DND-41 (cell line): Measurements from ENCODE around the gene ADAMTS3.

Experiments
- ATAC-seq: fragments of 200-7000 bp; cut with Tn5 transposase; 3 replicates; pipeline ENCODE4 v1.9.1; 2021; ENCODE audit warnings: low read depth; ENCODE audit not compliant: insufficient read depth
- DNase-seq: peaks from one replicate; pipeline ENCODE4 v3.0.0-alpha.2; 2020
- H2AFZ ChIP-seq: 2 replicates; pipeline ENCODE4 v1.6.0; 2012; ENCODE audit warnings: low read depth, low read length
- H3K27ac ChIP-seq: 2 replicates; pipeline ENCODE4 v1.5.1; 2012; ENCODE audit warnings: low read length, inconsistent platforms
- H3K27me3 ChIP-seq: fragments of 200-600 bp; sonication (generic); 2 replicates; pipeline ENCODE4 v1.6.0; 2012; ENCODE audit warnings: low read length, mild to moderate bottlenecking, inconsistent platforms; ENCODE audit not compliant: insufficient read depth, poor library complexity
- H3K36me3 ChIP-seq: 2 replicates; pipeline ENCODE4 v1.5.1; 2012; ENCODE audit warnings: low read length, inconsistent platforms; ENCODE audit not compliant: insufficient read depth
- H3K4me1 ChIP-seq: 2 replicates; pipeline ENCODE4 v1.5.1; 2012; ENCODE audit warnings: mild to moderate bottlenecking, low read length; ENCODE audit not compliant: insufficient read depth
- H3K4me2 ChIP-seq: 2 replicates; pipeline ENCODE4 v1.6.0; 2012; ENCODE audit warnings: mild to moderate bottlenecking, moderate library complexity, low read length, inconsistent platforms; ENCODE audit not compliant: insufficient read depth
- H3K4me3 ChIP-seq, 2 experiments: fragments of 200-600 bp in 1 of 2; shearing (Covaris generic) in 1 of 2; 2 replicates each; pipeline ENCODE4 v1.5.1; 2012 to 2016; ENCODE audit warnings: inconsistent platforms in 2 of 2, low read length in 2 of 2, mild to moderate bottlenecking in 2 of 2, low read depth in 1 of 2, moderate library complexity in 1 of 2
- H3K79me2 ChIP-seq: 2 replicates; pipeline ENCODE4 v1.6.0; 2012; ENCODE audit warnings: low read length, inconsistent platforms; ENCODE audit not compliant: insufficient read depth
- H3K9ac ChIP-seq: 2 replicates; pipeline ENCODE4 v1.6.0; 2012; ENCODE audit warnings: low read depth, mild to moderate bottlenecking, inconsistent platforms, low read length, moderate library complexity
- H3K9me3 ChIP-seq: 2 replicates; pipeline ENCODE4 v1.5.1; 2012; ENCODE audit warnings: low read length, moderate library complexity, mild to moderate bottlenecking, inconsistent platforms; ENCODE audit not compliant: insufficient read depth, severe bottlenecking
- H4K20me1 ChIP-seq: 2 replicates; pipeline ENCODE4 v1.6.0; 2012; ENCODE audit warnings: low read length; ENCODE audit not compliant: insufficient read depth
- EZH2 ChIP-seq: IDR thresholded peaks from 3 replicates; pipeline ENCODE4 v1.6.1; 2012; ENCODE audit warnings: borderline replicate concordance, low read depth, mild to moderate bottlenecking, moderate library complexity, low read length, inconsistent platforms; ENCODE audit not compliant: severe bottlenecking
- TF ChIP-seq, protein P1 (sequence below): IDR thresholded peaks from 2 replicates; pipeline ENCODE4 v1.5.1; 2012; ENCODE audit warnings: borderline replicate concordance, low read length, moderate library complexity, mild to moderate bottlenecking; ENCODE audit not compliant: poor library complexity, severe bottlenecking; ENCODE audit errors: extremely low read depth

Gene ADAMTS3

DNA sequence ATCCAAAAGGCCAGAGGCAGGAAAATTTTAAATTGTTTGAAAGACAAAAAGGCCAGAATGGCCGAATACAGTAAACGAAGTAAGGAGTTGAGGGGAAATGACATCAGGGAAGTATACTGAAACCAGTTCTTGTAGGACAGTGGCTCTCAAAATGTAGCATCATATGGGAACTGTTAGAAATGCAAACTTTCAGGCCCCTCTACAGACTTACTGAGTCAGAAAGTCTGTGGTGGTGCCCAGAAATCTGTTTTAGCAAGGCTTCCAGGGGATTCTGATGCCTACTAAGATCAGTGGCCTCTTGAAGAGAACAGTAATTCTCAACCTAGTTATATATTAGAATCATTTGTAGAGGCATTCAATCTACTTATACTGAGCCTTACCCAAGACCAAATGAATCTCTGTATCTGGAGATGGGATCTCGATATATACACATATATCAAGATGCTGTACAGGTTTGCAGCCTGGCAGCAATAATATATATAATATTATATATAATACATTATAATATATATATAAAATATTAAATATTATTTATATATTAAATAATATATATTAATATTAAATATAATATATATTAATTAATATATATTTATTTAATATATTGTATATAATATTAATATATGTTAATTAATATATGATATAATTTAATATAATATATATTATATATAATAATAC, 39.7 kb downstream of the ADAMTS3 start:
- H3K36me3 ChIP-seq: no peaks in the 10 kb centered on the region
- DNase-seq: no peak
- no peak overlapping the region for H3K4me3 ChIP-seq
- TF ChIP-seq EZH2: no peak
- TF ChIP-seq, protein P1, sequence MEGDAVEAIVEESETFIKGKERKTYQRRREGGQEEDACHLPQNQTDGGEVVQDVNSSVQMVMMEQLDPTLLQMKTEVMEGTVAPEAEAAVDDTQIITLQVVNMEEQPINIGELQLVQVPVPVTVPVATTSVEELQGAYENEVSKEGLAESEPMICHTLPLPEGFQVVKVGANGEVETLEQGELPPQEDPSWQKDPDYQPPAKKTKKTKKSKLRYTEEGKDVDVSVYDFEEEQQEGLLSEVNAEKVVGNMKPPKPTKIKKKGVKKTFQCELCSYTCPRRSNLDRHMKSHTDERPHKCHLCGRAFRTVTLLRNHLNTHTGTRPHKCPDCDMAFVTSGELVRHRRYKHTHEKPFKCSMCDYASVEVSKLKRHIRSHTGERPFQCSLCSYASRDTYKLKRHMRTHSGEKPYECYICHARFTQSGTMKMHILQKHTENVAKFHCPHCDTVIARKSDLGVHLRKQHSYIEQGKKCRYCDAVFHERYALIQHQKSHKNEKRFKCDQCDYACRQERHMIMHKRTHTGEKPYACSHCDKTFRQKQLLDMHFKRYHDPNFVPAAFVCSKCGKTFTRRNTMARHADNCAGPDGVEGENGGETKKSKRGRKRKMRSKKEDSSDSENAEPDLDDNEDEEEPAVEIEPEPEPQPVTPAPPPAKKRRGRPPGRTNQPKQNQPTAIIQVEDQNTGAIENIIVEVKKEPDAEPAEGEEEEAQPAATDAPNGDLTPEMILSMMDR: no peak
- H4K20me1 ChIP-seq: no peaks in the 10 kb centered on the region
- H3K79me2 ChIP-seq: no peaks in the 10 kb centered on the region
- no peak overlapping the region for H3K4me2 ChIP-seq
- peak; percentile 37; the same call in 1 of the 3 replicates for ATAC-seq
- no peaks in the 10 kb centered on the region for H3K27me3 ChIP-seq
- no peaks in the 10 kb centered on the region for H3K4me1 ChIP-seq
- no peak overlapping the region for H2AFZ ChIP-seq
- no peak overlapping the region for H3K27ac ChIP-seq
- no peaks in the 10 kb centered on the region for H3K9me3 ChIP-seq
- no peak overlapping the region for H3K9ac ChIP-seq

DNA sequence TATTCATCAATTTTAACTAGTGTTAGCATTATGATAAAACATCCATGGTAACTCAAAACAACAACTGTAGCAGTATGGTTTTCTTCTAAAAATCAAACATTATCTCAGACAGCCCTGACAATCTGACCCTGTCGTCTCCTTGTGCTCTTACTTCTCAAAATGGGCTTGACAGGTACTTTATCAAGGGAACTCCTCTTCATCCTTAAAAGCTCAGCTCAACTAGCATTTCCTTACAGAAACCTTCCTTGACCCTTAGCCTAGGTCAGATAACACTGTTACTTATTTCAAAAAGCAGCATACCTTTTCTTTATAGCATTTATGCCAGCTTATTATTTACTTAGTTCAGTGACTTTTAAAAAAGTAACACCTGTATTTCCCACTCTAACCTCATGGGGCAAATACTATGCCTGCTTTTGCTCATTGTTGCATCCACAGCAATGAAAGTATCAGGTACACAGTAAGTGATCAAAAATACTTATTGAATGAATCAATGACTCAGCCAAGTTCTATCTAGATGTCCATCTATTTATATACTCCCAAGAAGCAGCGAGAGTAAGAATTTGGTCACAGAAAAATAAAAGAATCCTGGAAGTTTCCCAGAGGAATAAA, 41.9 kb downstream of the ADAMTS3 start:
- DNase-seq (no peak), ATAC-seq (no peak)

DNA sequence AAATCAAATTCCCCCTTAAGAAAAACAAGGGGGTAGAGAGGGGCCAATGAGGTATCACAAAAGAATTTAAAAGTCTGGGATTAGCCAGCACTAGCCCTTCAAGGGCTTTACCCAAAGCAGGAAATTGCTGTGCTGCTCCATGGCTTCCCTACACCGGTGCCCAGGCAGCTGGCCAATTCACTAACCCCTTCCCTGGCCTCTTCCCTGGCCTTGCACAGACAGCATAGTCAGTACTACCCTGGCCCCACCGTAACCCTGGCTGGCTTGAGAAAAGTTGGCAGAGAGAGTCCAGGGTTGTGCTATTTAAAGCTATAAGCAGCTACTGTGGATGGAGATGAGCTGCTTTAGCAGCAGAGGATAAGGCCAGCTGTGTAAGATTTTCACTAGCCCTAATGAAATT, 43.1 kb downstream of the ADAMTS3 start:
- ATAC-seq (no peak), DNase-seq (no peak)
- Histone ChIP-seq H3K4me2 (no peak overlapping the region), H4K20me1 (no peaks in the 10 kb centered on the region), H3K27ac (no peak overlapping the region), H3K4me1 (no peaks in the 10 kb centered on the region), H3K36me3 (no peaks in the 10 kb centered on the region), H2AFZ (no peak overlapping the region), H3K9ac (no peak overlapping the region), H3K9me3 (no peaks in the 10 kb centered on the region), H3K4me3 (no peak overlapping the region), H3K79me2 (no peaks in the 10 kb centered on the region), H3K27me3 (no peaks in the 10 kb centered on the region)
- TF ChIP-seq, protein P1: no peak
- TF ChIP-seq EZH2: no peak

More for the DNA sequence above, 41.9 kb downstream of the ADAMTS3 start:
- H3K9me3 ChIP-seq: no peaks in the 10 kb centered on the region
- H3K79me2 ChIP-seq: no peaks in the 10 kb centered on the region
- no peak overlapping the region for H2AFZ ChIP-seq
- TF ChIP-seq, protein P1: no peak
- TF ChIP-seq EZH2: no peak
- no peaks in the 10 kb centered on the region for H3K36me3 ChIP-seq
- no peak overlapping the region for H3K4me3 ChIP-seq
- H3K4me1 ChIP-seq: no peaks in the 10 kb centered on the region
- H3K27ac ChIP-seq: no peak overlapping the region
- no peaks in the 10 kb centered on the region for H4K20me1 ChIP-seq
- H3K4me2 ChIP-seq: no peak overlapping the region
- no peaks in the 10 kb centered on the region for H3K27me3 ChIP-seq
- H3K9ac ChIP-seq: no peak overlapping the region
